ENCODE results near the gene ATRNL1.

ATRNL1 gene

DNA sequence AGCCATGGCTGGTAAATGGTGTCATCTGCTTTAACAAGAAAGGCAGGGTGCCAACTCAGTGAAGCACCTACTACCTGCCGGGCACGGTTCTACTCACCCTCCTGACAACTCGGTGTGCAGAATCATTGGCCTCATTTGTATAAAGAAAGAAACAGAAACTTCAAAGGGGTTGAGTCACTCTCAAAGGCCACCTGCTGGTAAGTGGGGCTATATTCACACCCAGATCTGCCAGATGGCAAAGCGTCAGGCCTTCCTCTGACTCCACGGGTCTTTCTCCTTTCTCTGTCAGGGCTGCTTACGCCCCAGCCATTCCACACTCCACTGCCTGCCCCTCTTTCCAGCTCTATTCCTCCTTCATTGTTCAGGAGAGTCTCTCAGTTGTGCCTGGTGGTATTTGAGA lies 870.7 kb downstream of the ATRNL1 start:
- DNase-seq = no peak

DNA sequence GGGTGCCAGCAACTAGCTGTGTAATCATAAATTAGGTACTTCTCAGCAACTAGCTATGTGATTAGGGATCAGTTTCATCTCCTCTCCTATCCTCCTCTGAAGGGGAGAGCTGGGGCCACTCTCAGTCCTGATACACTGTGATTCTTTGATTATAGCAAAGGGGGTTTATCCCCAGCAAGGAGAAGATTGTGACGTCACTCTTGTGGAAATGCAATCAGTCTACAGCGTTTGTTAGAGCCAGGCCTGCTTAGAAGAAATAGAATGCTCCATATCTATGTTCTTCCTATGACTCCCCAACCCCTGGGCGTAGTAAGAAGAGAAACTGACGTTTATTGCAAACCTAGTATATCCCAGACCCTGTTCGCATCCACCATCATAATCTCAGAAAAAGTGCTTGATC lies 871.7 kb downstream of the ATRNL1 start:
- DNase-seq = no peak

DNA sequence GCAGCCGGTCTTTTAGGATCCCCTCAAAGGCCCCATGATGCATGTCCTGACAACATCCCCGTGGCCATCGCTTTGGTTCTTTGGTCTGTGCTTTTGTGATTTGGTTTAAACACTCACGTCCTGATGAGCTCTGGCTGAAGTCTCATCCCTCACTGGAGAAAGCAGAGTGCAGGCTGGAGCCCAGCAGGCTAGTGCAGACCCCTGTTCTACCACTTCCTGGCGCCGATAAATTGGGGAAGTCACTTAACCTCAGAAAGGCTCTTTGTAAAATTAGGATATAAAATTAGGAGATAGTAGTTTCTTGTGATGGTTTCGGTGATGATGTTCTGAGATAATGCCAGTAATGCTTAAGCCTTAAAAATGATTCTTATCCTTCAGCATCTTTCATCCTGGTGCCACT lies 872.2 kb downstream of the ATRNL1 start:
- DNase-seq = no peak

DNA sequence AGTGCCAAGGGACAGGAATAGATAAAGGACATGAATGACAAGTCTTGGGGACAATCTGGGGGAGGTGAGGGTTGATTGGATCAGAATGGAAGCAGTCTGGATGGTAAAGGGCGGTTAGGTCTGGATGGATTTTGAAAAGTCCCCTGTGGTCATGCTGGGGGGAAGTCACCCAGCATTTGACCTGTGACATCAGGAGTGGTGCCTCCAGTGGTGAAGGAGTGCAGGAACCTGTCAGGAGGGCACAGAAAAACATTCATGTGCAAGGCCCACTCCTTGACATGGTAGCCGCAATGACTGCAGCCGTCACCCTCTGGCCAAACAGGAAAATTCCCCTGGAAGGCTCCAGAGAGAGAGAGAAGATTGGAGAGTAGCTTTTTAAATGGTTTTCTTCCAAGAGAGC lies 875.1 kb downstream of the ATRNL1 start:
- no peak for DNase-seq

DNA sequence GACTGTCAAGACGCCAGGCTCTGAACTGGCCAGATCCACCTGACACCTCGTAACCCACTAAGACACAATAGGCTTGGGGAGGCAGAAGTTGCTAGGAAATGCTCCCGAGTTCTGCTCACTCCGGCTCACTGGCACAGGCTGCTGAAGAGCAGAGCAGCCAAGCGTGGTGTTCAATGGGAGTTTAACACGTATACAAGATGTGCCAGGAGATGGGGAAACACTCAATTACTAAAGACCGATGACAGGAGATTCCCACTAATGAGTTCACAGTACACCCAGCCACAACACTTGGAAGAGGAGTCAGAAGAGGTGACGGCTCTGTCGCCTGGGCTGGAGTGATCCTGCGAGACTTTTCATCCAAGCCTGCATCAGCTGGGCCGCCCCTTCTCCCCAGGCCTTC lies 876.4 kb downstream of the ATRNL1 start:
- DNase-seq = no peak

DNA sequence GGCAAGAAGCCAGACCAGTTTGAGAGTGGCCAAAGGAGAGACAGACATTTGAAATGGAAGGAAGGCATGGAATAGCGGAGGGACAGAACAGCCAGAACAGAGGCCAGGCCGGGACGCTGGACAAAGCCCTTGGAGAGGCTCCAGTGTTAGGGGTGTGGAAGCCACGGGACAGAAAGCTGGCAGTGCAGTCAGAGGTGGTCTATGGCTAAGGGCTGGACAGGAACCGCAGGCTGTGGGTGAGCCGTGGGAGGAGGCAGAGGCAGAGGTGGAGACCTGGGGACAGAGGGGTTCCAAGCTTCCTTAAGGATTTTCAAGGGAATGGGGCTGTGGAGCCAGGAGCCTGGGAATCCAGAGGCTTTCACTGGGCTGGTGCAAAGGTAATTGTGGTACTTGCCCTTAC lies 878.8 kb downstream of the ATRNL1 start:
- DNase-seq = no peak

DNA sequence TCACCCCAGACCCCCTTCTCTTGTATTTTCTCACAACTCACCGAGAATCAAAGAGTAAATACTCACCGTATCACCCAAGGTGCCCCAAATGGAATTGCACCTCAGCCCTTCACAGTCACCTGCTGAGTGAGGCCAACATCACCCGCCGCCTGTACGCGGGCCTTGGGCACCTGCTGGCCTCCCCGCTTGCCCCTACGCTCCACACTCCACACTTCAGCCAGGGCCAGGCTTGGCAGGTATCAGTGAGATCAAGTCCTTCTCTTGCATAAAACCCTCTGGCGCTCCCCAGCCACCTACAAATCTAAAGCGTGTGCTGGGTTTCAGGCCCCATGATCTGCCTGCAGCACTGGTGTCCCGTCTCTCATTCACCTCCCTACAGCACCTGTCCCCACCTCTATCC lies 879.3 kb downstream of the ATRNL1 start:
- no peak for DNase-seq

DNA sequence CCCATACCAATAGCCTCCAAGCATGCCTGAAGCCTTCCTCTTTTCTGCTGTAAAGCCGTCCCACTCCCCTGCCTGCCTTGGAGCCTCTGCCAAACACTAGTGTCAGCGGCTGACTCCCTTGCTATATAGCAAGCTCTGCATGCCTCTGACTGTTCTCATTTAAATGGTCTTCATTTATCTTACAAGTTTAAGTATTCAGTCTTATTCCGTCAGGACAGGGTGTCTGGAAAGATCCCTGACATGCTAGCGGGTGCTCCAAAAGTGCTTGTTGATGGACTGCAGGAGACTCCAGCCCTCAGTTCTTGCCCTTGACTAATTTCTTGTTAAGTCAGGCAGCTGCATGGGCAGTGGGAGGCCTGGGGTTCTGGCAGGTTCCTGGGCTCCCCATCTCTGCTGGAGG lies 881.2 kb downstream of the ATRNL1 start:
- DNase-seq = no peak

DNA sequence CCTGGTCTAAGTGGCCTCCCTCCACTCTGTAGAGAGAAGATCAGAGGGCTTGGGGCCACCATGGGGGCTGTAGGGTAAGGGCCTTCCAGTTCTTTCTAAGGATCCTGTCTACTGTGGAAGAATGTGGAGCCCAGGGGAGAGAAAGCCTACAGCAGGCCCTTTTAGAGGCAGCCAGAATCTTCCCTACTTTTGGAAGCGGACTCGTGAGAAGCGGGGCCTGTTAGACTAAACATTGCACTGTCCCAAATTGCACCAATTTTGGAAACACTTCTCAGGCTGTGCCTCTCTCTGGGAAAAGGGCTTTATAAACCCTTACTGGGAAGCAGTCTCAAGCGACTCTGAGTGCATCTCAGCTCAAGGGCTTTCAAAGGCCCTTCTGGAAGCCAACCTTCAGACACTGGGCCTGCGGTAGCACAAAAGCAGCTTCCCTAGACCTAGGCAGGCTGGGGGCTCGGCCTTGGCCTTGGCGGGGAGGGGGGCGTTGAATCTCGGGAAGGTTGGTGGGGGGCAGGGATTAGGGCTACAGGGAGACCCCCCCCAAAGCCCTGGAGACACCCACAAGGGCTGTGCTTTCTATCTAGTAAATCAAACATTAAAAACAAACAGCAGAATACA lies 881.8 kb downstream of the ATRNL1 start:
- DNase-seq = no peak

DNA sequence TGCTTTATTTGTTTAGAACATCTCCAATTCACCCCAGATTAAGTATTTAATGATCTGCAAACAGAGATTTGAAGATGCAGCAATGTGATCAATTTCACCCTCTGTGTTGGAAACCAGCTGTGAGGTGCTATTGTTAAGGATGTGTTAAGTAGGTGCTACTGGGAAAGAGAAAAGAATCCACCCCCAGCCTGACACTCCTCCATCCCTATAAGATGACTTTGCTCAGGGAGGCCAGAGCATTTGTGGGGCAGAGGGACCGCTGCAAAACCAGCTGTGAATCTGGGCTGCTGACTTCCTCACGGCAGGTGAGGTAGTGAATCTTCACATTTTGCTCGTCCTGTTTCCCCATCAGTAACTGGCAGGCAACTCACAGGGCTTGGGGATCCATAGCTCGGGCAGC lies 882.3 kb downstream of the ATRNL1 start:
- no peak for DNase-seq

DNA sequence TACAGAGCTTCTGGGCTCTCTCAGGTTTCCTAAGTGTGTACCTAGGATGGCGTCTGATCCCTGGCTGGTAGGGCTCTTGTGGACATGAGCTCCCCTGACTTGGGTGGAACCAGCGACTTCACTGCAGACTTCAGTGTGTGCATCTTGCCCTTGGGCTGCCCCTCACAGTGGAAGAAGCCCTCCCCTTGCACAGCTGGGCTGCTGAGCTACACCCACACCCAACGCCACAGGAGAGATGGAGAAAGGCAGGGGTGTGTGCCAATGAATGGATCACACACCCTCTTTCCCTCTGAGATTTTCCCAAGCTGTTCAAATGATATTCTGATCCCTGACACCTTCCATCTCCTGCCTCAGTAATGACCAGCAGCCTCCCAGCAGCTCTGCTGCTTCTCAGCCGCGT lies 883.2 kb downstream of the ATRNL1 start:
- no peak for DNase-seq

DNA sequence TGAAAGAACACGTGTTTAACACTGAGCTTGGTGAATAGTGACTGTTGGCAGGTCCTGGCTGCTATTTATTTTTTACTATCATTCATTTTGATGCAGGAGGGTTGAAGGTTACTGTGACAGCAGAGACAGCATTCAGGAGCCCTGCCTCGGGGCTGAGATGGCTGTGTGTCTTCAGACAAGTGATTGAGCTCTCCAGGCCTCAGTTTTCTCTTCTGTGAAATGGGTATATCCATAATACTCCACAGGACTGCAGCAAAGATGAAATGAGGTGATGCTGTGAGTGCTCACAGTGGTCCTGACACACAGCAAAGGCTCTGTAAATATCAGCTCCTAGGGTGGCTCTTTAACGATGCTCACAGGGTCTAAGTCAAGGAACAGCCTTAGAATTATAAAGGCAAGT lies 884.7 kb downstream of the ATRNL1 start:
- no peak for DNase-seq

DNA sequence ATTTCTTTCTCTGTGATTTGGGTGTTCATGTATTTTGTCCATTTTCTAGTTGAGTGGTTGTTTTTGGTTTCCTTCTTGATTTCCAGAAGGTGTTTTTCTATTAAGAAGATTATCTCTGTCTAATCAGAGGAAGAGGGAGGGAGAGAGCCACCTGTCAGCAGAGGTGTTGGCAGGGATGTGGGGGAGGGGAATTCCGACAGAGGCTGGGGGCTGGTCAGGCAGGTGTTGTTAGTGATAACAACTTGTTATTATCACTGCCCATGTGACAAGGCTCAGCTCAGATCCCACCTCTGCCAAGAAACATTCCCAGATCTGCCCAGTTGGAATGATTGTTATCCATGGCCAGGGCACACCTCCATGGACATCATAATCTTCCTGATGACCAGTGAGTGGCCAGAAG lies 886.4 kb downstream of the ATRNL1 start:
- DNase-seq = no peak

DNA sequence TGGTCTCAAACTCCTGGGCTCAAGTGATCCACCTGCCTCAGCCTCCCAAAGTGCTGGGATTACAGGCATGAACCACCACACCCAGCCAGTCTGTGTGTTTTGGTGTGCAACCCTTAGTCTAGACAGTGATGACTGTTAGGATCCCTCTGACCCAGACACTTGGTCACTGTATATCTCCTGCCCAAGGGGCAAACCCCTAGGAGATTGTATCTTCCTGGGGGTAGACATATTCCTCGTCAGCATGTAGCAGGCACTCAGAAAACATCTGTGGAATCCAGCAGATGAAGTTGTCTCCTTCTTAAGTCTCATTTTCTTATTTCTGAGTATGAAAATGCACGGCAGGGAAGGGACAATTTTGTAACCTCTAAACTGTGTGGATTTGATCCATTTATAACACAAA lies 887.3 kb downstream of the ATRNL1 start:
- no peak for DNase-seq

DNA sequence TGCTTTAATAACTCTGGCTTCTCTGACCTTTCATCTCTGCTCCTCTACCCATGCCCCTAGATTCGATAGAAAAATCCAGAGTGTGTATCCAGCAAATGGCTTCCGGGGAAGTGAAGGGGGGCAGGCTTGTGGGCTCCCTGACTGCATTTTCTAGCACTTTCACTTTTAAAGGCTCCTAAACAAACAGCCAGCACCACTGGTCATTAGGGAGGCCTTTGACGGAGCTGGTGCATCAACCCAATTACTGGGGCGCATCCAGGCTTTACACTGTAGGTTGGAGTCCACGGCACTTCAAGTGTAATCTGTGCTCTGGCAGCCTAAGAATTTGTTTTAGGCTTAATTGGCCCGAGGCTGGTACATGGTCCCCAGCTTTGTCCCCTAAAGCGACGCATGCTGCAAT lies 887.9 kb downstream of the ATRNL1 start:
- DNase-seq = no peak

DNA sequence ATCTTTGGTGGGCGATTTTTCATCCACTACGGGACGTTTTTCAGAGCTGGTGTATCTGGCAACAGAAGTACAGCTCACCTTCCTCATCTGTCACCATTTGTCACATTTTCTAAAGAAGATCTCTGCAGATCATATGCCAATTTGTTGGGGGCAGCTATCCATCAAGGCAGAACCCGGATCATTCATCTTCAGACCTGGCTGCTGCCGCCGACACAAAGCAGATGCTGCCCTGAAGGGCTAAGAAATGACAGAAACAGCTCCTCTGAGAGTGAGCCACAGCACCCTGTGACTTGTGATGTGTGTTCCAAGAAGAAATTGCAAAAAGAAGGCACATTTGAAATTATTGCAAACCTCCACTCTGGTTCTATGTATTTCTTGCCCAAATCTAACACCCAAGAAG lies 888.9 kb downstream of the ATRNL1 start:
- DNase-seq = no peak

DNA sequence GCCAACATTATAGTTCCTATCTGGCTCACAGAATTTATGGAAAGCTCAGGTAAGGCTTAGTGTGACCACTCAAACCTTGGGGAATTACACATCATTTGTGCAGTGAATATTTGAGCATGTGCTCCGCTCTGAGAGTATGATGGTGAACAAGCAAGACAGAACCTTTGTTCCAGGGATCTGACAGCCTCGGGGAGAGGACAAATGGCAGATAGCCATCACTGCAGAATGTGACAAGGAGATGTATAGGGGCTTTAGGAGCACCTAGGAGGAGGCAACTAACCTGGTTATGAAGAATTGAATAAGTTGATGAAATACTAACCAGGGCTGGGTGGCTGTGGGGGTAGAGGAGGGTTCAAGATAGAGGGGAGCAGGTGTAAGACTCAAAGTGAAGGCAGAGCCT lies 889.4 kb downstream of the ATRNL1 start:
- no peak for DNase-seq

DNA sequence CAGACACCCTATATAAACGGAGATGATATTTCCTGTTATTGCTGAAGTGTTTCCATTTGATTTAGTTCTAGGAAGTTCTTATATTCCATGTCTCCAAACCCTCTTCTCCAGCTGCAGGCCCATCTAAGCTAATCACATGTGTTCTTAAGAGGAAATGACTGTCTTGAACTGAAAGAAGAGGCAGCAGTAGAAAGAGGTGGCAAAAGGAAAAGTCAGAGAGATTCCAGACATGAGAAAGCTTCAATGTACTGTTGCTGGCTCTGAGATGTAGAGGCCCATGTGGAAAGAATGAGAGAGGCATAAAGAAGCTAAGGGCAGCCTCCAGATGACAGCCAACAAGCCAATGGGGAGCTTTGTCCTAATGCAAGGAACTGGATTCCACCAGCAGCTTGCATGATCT lies 892.6 kb downstream of the ATRNL1 start:
- DNase-seq = no peak

DNA sequence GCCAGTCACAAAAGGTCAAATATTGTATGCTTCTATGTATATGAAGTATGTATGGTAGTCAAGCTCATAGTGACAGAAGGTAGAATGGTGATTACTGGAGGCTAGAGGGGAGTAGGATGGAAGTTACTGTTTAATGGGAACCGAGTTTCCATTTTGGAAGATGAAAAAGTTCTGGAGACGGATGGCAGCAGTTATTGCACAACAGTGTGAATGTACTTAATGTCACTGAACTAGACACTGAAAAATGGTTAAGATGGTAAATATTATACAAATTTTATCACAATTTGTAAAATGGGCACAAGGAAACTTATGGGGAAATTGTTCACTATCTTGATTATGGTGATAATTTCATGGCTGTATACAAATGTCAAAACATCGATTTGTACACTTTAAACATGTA lies 895.2 kb downstream of the ATRNL1 start:
- DNase-seq = no peak

DNA sequence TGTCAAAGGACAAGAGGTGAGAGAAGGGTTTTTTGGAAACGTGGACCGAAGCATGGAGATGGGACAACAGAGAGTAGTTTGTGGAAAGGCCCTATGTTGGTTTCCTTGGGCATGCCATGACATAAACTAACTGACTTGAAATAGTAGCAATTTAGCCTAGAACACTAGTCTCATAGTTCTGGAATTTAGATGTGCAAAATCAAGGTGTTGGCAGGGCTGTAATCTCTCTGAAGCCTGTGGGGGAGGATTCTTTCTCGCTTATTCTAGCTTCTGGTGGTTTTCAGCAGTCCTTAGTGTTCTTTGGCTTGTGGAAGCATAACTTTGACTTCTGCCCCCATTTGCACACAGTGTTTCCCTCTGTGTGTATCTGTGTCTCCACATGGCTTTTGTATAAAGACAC lies 896.5 kb downstream of the ATRNL1 start:
- no peak for DNase-seq

DNA sequence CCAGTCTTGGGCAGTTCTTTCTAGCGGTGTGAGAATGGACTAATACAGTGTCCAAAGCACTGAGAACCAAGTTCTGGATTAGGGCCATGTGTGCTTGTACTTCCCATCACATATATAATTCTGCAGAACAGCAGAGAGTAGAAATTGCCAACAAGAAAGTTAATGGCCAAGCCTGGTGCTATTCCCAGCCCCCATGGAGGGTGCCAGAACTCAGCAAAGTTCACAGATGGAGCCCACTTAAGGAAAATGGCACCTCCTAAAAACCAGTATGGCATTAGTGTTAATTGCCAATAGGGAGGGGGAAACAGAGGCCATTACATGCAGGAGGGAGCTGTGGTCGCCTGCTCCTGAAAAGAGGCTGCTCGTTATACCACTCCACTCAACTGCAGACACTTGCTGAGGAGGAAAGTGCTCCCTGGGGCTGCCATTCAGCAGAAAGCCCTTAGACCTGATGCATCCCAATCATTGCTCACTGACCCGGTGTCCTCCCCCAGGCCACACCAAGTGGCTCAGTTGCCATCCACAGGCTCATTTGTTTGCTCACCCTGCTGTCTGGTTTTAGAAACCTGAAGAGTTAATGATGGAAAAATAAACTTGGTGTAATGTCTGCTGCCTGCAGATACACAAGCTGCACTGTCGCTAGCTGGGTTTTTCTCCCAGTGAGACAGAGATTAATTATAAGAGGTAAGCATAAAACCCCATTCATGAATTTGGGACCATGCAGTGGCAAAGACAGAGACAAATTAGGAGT lies 899.2 kb downstream of the ATRNL1 start:
- DNase-seq = no peak

DNA sequence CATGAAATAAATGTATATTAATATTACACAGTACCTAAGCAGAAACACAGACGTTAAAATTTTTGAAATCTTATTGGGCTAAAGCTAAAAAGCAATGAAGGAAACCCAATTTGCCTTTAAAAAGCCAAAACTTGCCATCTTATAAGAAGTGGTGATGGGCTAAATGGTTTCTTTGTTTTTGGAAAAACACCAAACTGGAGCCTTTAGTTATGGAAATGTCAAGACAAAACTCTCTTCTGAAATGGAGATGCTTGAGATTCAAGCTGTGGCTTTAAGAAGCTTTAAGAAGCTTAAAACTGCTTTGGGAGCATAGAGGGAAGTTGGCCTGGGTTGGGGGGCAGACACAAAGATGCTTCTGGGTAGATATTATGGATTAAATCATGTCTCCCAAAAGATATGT lies 902.9 kb downstream of the ATRNL1 start:
- no peak for DNase-seq

DNA sequence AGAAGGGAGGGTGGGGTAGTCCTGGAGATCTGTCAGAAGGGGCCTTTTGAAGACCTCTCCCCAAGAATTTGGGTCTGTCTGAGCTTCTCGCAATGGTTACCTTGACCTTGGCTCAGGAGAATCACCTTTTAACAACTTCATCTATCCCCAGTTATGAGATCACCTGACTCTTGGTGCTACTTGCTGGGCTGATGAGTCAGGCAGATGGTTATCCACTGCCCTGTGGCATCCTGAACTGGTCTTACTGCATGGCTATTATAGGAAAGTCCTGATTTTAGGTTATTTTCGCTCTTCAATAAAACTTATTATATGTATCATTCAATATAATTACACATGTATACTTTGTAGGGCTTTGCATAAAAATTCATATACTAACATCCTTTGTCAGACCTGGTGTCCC lies 905.1 kb downstream of the ATRNL1 start:
- no peak for DNase-seq
